ENCODE results near the gene RPP25L. TPM values are rescaled to one million over a fixed set of nuclear protein-coding genes. Genes with fewer than 3 reads are reported as not detected.

RPP25L gene
- polyA plus RNA-seq, 1 donor from 2014 or later, result 31.4 TPM

GRCh38 chr9:34658461-34658860 is 46.6 kb upstream of the RPP25L start:
- Histone ChIP-seq H3K9ac (ENCODE audit: low read length) (no peak overlapping the region), H3K4me3 (ENCODE audit: low read length) (no peak overlapping the region), H3K36me3 (ENCODE audit: insufficient read depth, low read length) (no peaks in the 10 kb centered on the region), H3K9me3 (ENCODE audit: low read length) (no peaks in the 10 kb centered on the region), H3F3A (ENCODE audit: insufficient read depth, low read length, poor library complexity, severe bottlenecking) (no peaks in the 10 kb centered on the region), H3K27me3 (ENCODE audit: insufficient read depth, low read depth, low read length) (no peaks in the 10 kb centered on the region), H4K20me1 (ENCODE audit: insufficient read depth) (no peaks in the 10 kb centered on the region), H2AFZ (ENCODE audit: low read depth, low read length) (no peak overlapping the region), H3K9me2 (ENCODE audit: insufficient read depth, low read length) (no peaks in the 10 kb centered on the region), H3K79me2 (replicated peaks; ENCODE audit: insufficient read depth, low read length) (no peaks in the 10 kb centered on the region), H3K27ac (ENCODE audit: low read length) (no peak overlapping the region), H3K4me2 (ENCODE audit: low read length) (no peak overlapping the region)
- no peak for TF ChIP-seq CTCF (IDR thresholded peaks at IDR 0.05; ENCODE audit: poor library complexity, severe bottlenecking)
- TF ChIP-seq TAF1 (IDR thresholded peaks at IDR 0.05; ENCODE audit: low read depth), result no peak
- no peak for TF ChIP-seq POLR2AphosphoS5 (IDR thresholded peaks at IDR 0.05)
- TF ChIP-seq MXI1 (conservative IDR thresholded peaks at IDR 0.05; ENCODE audit: poor library complexity, severe bottlenecking), result no peak
- no peak for TF ChIP-seq EP300 (conservative IDR thresholded peaks at IDR 0.05; ENCODE audit: poor library complexity, severe bottlenecking)
- TF ChIP-seq SMC3 (conservative IDR thresholded peaks at IDR 0.05; ENCODE audit: poor library complexity), result no peak
- no peak for TF ChIP-seq REST (IDR thresholded peaks at IDR 0.05; ENCODE audit: borderline replicate concordance)
- TF ChIP-seq EZH2 (IDR thresholded peaks at IDR 0.05; ENCODE audit: borderline replicate concordance, insufficient read depth, low read length, poor library complexity, severe bottlenecking), result no peak

GRCh38 chr9:34656992-34657391 is 45.1 kb upstream of the RPP25L start:
- Histone ChIP-seq H3K79me2 (replicated peaks; ENCODE audit: insufficient read depth, low read length) (no peaks in the 10 kb centered on the region), H3K36me3 (ENCODE audit: insufficient read depth, low read length) (no peaks in the 10 kb centered on the region), H4K20me1 (ENCODE audit: insufficient read depth) (no peaks in the 10 kb centered on the region), H3K9me2 (ENCODE audit: insufficient read depth, low read length) (no peaks in the 10 kb centered on the region), H3K27me3 (ENCODE audit: insufficient read depth, low read depth, low read length) (no peaks in the 10 kb centered on the region), H3K27ac (ENCODE audit: low read length) (no peak overlapping the region), H3K9ac (ENCODE audit: low read length) (no peak overlapping the region), H3K9me3 (ENCODE audit: low read length) (no peaks in the 10 kb centered on the region), H2AFZ (ENCODE audit: low read depth, low read length) (no peak overlapping the region), H3F3A (ENCODE audit: insufficient read depth, low read length, poor library complexity, severe bottlenecking) (no peaks in the 10 kb centered on the region), H3K4me2 (ENCODE audit: low read length) (no peak overlapping the region), H3K4me3 (ENCODE audit: low read length) (no peak overlapping the region)
- no peak for TF ChIP-seq TAF1 (IDR thresholded peaks at IDR 0.05; ENCODE audit: low read depth)
- no peak for TF ChIP-seq REST (IDR thresholded peaks at IDR 0.05; ENCODE audit: borderline replicate concordance)
- no peak for TF ChIP-seq SMC3 (conservative IDR thresholded peaks at IDR 0.05; ENCODE audit: poor library complexity)
- no peak for TF ChIP-seq RAD21 (conservative IDR thresholded peaks at IDR 0.05)
- no peak for TF ChIP-seq EP300 (conservative IDR thresholded peaks at IDR 0.05; ENCODE audit: poor library complexity, severe bottlenecking)
- no peak for TF ChIP-seq CTCF (IDR thresholded peaks at IDR 0.05; ENCODE audit: poor library complexity, severe bottlenecking)
- no peak for TF ChIP-seq MXI1 (conservative IDR thresholded peaks at IDR 0.05; ENCODE audit: poor library complexity, severe bottlenecking)
- TF ChIP-seq EZH2 (IDR thresholded peaks at IDR 0.05; ENCODE audit: borderline replicate concordance, insufficient read depth, low read length, poor library complexity, severe bottlenecking), result no peak
- no peak for TF ChIP-seq POLR2AphosphoS5 (IDR thresholded peaks at IDR 0.05)
